Esophagus squamous epithelium (tissue), 4 donors: ENCODE results near the gene PAGE2B.

ENCODE experiments used
- POLR2A ChIP-seq, 4 donors: fragments of 450-650 bp; IDR thresholded peaks; one replicate each; pipeline ENCODE4 v1.6.1; 2017; ENCODE audit warnings: antibody characterized with exemption in 4 of 4, mild to moderate bottlenecking in 4 of 4, moderate library complexity in 3 of 4
- TF ChIP-seq, protein P1 (sequence below), 6 experiments: fragments of 450-650 bp in 4 of 6; fragments of 200-600 bp in 2 of 6; sonication (generic) in 2 of 6; IDR thresholded peaks; one replicate each; pipeline ENCODE4 v1.5.1; 2016 to 2019; ENCODE audit warnings: antibody characterized with exemption in 6 of 6, mild to moderate bottlenecking in 4 of 6, moderate library complexity in 4 of 6

- TF ChIP-seq POLR2A (IDR thresholded peaks at IDR 0.05): no peak
- TF ChIP-seq, protein P1, sequence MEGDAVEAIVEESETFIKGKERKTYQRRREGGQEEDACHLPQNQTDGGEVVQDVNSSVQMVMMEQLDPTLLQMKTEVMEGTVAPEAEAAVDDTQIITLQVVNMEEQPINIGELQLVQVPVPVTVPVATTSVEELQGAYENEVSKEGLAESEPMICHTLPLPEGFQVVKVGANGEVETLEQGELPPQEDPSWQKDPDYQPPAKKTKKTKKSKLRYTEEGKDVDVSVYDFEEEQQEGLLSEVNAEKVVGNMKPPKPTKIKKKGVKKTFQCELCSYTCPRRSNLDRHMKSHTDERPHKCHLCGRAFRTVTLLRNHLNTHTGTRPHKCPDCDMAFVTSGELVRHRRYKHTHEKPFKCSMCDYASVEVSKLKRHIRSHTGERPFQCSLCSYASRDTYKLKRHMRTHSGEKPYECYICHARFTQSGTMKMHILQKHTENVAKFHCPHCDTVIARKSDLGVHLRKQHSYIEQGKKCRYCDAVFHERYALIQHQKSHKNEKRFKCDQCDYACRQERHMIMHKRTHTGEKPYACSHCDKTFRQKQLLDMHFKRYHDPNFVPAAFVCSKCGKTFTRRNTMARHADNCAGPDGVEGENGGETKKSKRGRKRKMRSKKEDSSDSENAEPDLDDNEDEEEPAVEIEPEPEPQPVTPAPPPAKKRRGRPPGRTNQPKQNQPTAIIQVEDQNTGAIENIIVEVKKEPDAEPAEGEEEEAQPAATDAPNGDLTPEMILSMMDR (IDR thresholded peaks at IDR 0.05): no peak
Measured at GRCh38 chrX:55102754-55103153, 27.9 kb downstream of the PAGE2B start.
